GM21390 (cell line): Measurements from ENCODE around the gene GNGT2.
"Not testable (repeated sequence)": the region's sequence is repeated elsewhere in the genome, so short reads cannot be mapped to it uniquely, and the experiment has no call there.

Experiments
- ATAC-seq: cut with Tn5 transposase; IDR thresholded peaks from one replicate; pipeline ENCODE4 v1.9.1; 2021; ENCODE audit not compliant: unreplicated experiment

GNGT2 gene

DNA sequence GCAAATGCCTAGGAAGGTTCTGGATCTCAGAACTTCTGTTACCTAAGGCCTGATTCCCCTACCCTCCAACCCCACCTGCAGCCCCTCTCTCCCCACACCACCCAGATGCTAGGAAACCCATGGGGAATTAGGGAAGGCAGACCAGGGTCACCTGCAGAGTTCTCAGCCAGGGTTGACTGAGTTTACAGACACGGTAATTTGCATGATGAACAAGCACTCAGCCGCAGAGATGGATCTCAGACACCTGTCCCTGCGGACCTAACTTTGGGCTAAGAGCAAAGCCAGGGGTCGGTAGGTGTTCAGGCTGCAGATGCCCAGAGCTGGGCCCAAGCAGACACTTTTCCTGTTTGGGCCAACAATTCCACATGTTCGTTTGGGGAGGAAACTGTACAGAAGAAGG lies 3.0 kb upstream of the GNGT2 start:
- ATAC-seq = no peak

GRCh38 chr17:49209061-49209571 lies 1.3 kb downstream of the GNGT2 start:
- no peak for ATAC-seq

DNA sequence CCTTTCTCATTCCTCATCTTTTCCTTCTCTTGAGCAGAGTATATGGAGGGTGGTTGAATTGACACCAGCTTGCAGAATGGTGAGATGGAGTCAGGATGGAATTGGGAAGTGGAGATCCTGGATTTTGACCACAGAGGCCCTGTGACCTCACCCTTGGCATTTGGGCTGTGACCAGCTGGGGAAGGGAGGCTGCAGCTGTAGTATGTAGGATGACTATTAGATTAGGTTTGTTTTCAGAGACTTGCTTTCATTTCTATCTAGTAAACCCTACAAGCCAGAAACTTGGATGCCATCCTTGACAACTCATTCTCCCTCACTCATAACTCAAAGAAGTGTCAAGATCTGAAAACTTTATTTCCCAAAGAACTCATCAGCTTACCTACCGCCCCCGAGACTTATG lies 5.9 kb downstream of the GNGT2 start:
- no peak for ATAC-seq

DNA sequence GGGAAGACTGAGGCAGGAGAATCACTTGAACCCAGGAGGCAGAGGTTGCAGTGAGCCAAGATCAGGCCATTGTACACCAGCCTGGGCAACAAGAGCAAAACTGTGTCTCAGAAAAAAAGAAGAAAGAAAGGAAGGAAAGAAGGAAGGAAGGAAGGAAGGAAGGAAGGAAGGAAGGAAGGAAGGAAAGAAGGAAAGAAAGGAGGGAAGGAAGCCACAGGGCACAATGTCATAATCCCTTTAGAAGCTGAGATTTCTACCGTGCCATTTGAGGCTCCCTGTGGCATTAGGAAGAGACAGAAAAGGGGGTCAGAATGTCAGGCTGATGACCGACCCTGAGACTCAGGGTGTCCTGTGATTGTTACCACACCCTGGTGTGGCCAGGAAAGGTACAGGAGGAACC lies 6.6 kb downstream of the GNGT2 start:
- no peak for ATAC-seq

- ATAC-seq = no peak
Observed at GRCh38 chr17:49201481-49201927, 8.9 kb downstream of the GNGT2 start.

- no peak for ATAC-seq
Observed at GRCh38 chr17:49200423-49201083, 9.8 kb downstream of the GNGT2 start.

- no peak for ATAC-seq
Observed at GRCh38 chr17:49198211-49198610, 12.2 kb downstream of the GNGT2 start.

DNA sequence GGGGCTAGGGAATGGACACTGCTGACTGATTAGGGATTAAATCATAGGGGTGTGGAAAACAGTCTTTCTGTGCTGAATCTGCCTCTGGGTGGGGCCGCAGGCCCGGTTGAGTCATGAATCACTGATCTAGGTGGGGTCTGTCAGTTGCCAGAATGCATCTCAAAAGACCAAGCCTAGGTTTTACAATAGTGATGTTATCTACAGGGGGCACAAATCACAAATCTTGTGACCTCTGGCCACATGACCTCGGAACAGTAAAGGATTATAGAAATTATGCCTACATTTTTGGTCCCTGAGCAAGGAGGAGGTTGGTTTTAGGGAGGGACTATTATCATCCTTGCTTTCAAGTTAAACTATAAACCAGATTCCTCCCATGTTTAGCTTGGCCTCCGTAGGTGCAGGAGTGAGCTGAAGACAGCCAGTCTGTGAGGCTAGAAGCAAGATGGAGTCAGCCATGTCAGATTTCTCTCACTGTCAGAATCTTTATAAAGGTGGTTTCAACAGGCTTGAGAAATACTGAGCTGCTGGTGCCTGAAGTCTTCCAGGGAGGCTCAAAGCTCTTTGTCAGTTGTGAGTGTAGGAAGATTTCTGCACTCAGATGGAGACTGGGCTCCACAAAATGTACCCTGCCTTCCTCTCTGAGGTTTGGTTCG lies 12.9 kb downstream of the GNGT2 start:
- ATAC-seq = no peak

- ATAC-seq = no peak
Observed at GRCh38 chr17:49196520-49196919, 13.9 kb downstream of the GNGT2 start.

- no peak for ATAC-seq
Observed at GRCh38 chr17:49195751-49196150, 14.6 kb downstream of the GNGT2 start.

- ATAC-seq = no peak
Observed at GRCh38 chr17:49194297-49194607, 16.1 kb downstream of the GNGT2 start.

DNA sequence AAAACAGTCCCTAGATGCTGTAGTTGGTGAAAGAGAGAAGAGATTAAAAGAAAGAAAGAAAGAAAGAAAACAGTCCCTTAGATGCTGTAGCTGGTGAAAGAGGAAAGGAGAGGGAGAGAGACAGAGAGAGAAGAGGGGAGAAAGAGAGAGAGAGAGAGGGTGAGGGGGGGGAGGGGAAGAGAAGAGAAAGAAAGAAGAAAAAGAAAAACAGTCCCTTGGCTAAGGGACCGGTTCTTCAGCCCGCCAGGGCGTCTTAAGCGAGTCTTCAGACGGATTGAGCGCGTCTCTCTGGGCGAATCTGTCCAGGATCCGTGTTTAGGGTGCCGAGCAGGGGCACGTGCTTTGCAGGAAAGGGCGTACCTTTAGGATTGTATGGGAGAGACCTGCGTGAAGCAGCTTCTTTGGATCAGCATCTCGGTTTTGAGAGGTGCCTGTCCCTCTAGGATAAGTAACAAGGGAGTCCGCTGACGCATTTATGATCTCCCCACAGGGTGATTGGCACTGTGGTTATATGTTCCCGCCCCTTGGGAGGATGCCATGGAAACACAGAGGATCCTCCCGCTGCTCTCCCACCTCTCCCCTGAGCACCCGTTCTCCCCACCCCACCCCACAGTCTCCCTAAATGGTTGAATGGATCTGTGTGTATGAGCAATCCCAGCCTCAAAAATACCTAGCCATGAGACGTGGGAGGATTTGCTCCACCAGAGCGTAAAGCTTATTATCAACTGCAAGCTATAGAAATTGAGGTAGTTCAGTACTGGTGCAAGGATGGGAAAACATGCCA lies 16.7 kb downstream of the GNGT2 start:
- ATAC-seq = no peak

- peak; percentile 47 for ATAC-seq
Observed at GRCh38 chr17:49191917-49192741, 18.2 kb downstream of the GNGT2 start.

- ATAC-seq = peak; percentile 4
Observed at GRCh38 chr17:49191409-49191916, 18.9 kb downstream of the GNGT2 start.

- no peak for ATAC-seq
Observed at GRCh38 chr17:49190932-49191331, 19.4 kb downstream of the GNGT2 start.

DNA sequence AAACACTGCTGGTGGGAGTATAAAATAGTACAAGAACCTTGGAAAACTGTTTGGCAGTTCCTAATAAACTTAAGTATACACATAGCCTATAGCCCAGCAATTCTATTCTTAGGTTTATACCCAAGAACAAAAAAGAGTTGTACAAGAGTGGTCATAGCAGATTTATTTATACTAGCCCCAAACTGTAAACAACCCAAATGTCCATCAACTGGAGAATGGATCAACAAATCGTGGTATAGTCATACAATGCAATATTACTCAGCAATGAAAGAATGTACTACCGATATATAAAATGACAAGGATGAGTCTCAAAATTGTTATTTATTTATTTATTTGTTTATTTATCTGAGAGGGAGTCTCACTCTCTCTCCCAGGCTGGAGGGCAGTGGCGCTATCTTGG lies 23.1 kb downstream of the GNGT2 start:
- no peak for ATAC-seq

DNA sequence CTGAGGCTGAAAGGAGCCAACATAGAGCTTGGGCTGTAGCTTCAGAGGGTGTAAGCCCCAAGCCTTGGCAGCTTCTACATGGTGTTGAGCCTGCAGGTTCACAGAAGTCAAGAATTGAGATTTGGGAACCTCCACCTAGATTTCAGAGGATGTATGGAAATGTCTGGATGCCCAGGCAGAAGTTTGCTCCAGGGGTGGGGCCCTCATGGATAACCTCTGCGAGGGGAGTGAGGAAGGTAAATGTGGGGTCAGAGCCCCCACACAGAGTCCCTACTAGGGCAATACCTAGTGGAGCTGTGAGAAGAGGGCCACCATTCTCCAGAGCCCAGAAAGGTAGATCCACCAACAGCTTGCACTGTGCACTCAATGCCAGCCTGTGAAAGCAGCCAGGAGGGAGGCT lies 25.0 kb downstream of the GNGT2 start:
- not testable (repeated sequence) for ATAC-seq

- ATAC-seq = not testable (repeated sequence)
Observed at GRCh38 chr17:49184522-49184921, 25.9 kb downstream of the GNGT2 start.

DNA sequence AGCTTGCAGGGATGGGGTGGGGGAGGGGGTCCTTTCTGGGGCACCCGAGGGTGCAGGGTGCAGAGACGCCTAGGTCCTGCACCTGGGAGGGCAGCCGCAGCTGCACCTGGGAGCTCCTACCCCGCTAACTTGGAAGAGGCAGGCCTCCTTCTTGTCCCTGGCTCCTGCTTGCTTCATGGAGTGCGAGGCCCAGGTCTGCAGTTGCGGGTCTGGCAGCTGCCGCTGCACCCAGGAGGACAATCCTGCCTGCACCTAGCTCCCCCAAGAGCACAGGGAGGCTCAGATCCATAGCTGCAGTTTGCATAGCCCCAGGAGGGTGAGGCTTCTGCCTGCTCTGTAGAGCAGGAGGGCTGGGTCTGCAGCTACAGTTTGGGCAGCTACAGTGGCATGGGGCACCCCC lies 26.6 kb downstream of the GNGT2 start:
- no peak for ATAC-seq

GRCh38 chr17:49183341-49183740 lies 27.0 kb downstream of the GNGT2 start:
- no peak for ATAC-seq
